Raji (cell line): ENCODE measurements around the gene MS4A10.

ENCODE experiments used
- POLR2A ChIP-seq: IDR thresholded peaks from 2 replicates; pipeline ENCODE4 v1.6.1; 2011; ENCODE audit warnings: low read depth, low read length, control low read depth; ENCODE audit not compliant: insufficient read depth

Gene MS4A10

GRCh38 chr11:60762851-60763691 lies 22.1 kb upstream of the MS4A10 start:
- no peak for TF ChIP-seq POLR2A

DNA sequence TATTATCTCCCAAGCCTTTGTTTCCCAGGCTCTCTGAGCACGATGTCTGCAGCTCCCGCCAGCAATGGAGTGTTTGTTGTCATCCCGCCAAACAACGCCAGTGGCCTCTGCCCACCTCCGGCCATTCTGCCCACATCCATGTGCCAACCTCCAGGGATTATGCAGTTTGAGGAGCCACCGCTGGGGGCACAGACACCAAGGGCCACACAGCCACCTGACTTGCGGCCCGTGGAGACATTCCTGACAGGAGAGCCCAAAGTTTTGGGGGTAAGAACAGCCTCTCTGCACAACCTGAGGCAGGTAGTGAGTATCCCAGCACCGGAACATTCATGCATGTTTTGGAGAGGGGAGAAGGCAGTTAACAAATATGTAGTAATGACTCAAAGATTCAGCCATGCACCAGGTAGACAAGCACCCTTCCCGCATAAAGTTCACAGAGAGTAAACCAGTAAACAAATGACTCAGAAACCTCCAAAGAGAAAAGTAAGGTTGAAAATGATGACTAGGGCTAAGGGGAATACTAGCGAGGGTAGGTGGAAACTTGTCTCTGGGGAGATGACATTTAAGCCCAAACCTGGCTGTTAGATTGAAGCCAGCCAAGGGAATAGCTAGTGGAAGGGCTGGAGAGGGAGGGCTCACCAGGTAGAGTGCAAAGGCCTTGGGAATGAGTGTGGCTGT lies 21.3 kb upstream of the MS4A10 start:
- TF ChIP-seq POLR2A, result no peak

DNA sequence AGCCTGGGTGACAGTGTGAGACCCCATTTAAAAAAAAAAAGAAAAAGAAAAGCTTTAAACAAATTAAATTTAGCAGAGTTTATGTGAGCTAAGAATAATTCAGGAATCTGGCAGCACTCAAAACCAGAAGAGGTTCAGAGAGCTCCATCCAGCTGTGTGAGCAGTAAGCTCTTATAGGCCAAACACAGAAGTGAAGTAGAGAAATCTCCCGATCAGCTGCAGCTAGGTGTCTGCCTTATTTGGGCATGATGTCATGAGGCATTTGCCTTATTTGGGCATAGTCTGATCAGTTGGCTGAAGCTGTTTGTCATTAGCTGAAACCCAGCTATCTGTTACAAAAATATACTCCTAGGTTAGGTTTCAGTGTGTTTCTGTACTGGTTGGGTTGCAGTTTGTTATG lies 20.3 kb upstream of the MS4A10 start:
- TF ChIP-seq POLR2A, result no peak

GRCh38 chr11:60765355-60765754 lies 19.8 kb upstream of the MS4A10 start:
- no peak for TF ChIP-seq POLR2A

DNA sequence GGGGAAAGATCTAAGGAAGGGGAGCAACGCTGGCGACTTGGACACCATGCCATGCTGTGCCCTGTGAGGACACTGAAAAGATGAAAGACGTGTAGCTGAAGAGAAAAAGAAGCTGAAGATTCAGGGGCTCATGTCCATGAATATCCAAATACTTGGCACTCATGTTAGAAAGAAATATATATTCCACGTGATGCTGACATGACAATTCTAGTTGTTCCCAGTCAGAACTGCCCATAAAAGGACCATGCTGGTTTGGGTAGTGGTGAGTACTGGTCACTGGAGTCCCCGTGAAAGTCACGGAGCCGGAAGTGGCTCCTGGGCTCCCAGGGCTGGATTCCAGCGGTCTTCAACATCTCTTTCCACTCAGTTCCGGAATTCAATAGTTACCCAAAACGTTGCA lies 18.6 kb upstream of the MS4A10 start:
- TF ChIP-seq POLR2A, result no peak

DNA sequence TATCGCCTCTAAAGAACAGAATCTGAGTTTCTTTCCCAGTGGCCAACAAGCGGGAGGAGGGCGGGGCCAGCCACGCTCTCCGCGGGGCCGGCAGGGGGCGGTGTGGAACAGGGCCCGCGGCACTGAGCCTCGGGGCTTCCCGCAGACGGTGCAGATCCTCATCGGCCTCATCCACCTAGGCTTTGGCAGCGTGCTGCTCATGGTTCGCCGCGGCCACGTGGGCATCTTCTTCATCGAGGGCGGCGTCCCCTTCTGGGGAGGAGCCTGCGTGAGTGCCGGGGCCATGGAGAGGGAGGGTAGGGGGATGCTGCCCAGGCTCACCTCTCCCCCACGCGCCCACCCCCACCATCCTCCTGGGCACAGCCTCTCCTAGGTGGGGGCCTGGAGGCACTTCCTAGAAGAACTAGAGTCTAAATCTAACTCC lies 17.7 kb upstream of the MS4A10 start:
- TF ChIP-seq POLR2A, result no peak

DNA sequence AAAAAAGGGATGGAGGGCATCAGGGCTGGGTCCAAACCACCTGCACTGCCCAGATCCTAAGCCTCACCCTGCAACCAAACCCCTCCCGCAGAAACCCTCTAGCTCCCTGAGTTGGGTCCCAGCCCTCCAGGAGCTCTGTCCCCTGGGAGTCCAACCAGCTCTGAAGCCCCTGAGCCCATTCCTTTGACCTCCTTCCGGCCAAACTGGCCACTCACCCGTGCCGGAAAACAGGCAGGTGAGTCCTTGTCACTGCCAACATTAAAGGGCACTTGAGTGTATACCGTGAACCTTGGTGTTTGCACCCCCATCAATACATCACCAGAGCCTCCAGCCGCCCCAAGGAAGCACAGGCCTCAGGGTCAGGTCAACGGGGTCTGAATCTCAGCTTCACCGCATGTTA lies 16.9 kb upstream of the MS4A10 start:
- no peak for TF ChIP-seq POLR2A

- TF ChIP-seq POLR2A, result no peak
Measured at GRCh38 chr11:60769273-60769672, 15.9 kb upstream of the MS4A10 start.

DNA sequence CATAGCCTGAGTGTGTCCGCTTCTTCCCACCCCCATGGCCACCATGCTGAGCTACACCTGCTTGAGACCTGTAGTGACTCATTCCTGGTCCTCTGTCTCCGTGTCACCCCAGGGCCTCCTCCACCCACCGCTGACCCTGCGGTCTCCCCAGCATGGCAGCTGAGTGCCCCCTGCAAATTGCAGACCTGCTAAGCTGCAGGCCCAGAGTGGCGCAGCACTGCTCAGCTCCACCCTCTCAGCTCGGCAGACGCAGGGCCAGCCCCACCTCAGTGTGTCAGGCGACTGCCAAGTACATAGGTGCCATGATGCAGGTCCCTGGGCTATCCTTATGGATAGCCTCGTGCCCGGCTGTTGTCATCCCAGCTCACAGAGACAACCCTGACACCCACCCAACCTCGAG lies 15.3 kb upstream of the MS4A10 start:
- no peak for TF ChIP-seq POLR2A

- TF ChIP-seq POLR2A, result no peak
Measured at GRCh38 chr11:60771146-60771545, 14.0 kb upstream of the MS4A10 start.

GRCh38 chr11:60771879-60772525 lies 13.1 kb upstream of the MS4A10 start:
- no peak for TF ChIP-seq POLR2A

- TF ChIP-seq POLR2A, result no peak
Measured at GRCh38 chr11:60772666-60773065, 12.5 kb upstream of the MS4A10 start.

DNA sequence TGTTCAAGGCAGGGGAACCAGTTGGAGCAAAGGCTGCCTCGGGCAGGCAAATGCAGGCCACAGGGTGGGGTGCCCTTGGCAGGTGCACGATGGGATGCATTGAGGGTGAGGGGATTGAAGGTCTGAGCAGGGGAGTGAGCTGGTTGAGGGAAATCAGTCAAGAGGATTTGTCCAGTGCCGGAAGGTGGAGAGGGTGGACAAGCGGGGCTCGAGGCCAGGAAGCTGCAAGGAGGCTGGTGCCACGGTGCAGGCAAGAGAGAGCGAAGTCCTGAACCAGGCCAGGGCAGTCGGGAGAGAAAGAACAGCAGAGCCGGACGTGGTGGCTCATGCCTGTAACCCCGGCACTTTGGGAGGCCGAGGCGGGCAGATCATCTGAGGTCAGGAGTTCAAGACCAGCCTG lies 10.4 kb upstream of the MS4A10 start:
- TF ChIP-seq POLR2A, result no peak

DNA sequence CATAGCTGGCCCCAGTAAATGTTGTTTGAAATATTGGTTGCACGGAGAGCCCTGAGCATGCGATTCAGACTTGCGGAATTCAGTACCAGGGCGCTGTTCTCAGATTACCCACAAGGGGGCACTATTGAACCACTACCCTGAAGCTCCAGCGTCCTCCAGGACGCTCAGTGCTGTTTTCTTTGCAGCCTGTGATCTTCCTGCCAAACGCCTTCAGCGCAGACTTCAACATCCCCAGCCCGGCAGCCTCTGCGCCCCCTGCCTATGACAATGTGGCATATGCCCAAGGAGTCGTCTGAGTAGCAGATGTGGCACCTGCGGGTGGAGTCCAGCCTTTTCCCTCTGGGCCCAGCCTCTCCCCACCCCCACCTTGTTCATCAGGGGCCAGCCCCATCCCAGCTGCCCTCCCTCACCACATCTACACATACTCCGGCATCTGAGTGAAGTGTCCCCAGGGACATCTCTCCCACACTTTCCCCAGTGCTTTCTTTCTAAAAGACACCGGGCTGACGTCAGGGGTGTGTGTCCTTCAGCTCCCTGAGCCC lies 9.6 kb upstream of the MS4A10 start:
- TF ChIP-seq POLR2A, result no peak

DNA sequence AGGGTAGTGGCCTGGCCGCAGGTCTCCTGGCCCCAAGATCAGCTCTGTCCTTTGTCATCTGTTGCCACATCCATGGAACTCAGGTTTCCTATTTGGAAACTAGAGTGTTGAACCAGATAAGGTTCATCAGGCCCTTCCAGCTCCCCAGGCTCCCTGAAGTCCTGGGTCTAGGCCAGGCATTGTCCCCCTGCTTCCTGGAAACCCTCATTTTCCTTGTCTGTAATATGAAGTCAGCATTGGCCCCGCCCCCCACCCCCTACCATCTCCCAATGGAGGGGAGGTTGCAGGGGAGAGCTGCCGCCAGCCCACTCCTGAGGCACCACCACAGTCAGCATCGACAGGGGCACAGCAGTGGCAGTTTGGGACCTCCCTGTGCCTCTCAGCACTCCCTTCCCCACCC lies 9.0 kb upstream of the MS4A10 start:
- TF ChIP-seq POLR2A, result no peak

DNA sequence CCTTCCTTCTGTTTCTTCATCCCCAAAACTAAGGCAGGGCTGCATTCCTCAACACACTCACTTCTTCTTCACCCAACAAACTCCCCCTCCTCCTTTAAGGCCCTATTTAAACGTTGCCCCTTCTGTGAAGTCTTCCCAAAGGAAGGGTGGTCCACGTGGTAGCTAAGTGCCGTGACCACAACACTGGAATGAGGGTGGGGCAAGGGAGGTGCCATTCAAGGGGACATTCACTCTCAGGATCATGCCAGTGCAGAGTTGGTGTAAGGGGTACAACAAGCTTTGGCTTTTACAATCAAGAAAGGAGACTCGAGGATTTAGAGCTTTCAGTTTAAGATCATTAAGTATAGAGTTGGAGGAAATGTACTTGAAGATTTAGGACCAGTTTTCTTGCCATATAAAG lies 8.0 kb upstream of the MS4A10 start:
- TF ChIP-seq POLR2A, result no peak
